ENCODE measurements around the gene TMEM106C. TPM values are rescaled to one million over a fixed set of nuclear protein-coding genes. Genes with fewer than 3 reads are reported as not detected.

Gene TMEM106C
- total RNA-seq, 3 donors from 2014 or later (not counting 1 experiment from before 2014, with no cell fraction given) = 19.1 to 26.2 (median 22.5) TPM

- intact Hi-C loops (cut with micrococcal nuclease) = no loop called here
Observed at GRCh38 chr12:47992776-47993175, 29.4 kb downstream of the TMEM106C start.

DNA sequence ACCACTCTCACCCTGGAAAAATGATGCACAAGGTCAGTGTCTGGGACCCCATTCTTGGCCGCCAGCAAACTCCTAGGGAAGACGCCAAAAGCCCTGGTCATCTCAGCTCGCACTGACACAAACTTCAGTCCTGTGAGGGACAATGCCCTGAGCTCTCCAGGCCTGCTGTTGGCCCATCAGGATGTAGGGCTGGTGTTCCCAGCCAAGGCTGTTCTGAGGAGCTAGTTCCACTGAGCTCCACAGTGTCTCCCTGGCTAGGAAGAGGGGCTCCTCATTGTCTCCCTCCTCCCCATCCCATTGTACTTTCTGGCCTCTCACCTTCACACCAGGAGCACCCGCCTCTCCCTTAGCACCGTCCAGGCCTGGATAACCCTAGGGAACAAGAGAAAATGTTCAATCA is 30.1 kb downstream of the TMEM106C start:
- TF ChIP-seq CTCF (IDR thresholded peaks at IDR 0.05) = no peak
- intact Hi-C loops (cut with micrococcal nuclease) = no loop called here
- ATAC-seq = no peak

More at GRCh38 chr12:47992776-47993175, 29.4 kb downstream of the TMEM106C start:
- H3K27me3 ChIP-seq (ENCODE audit: control insufficient read depth, insufficient read depth, low read length) = peaks cover 10% of the 10 kb centered on the region
- ATAC-seq (no peak), DNase-seq (no peak)
- Mint-ChIP-seq H3K4me3 (no peak overlapping the region), H3K27me3 (ENCODE audit: low read depth in 2 of 2) (peaks cover 29 to 44% of the 10 kb centered on the region in 2 donors), H3K36me3 (no peaks in the 10 kb centered on the region), H3K4me1 (peaks cover 16 to 18% of the 10 kb centered on the region in 2 donors), H3K27ac (no peak overlapping the region), H3K9me3 (no peaks in the 10 kb centered on the region)
- 95% methylated on average over 10 of the region's 10 CpGs for WGBS (ENCODE audit: insufficient coverage)
- H3K36me3 ChIP-seq (ENCODE audit: control insufficient read depth, insufficient read depth, low read length) = no peaks in the 10 kb centered on the region
- no peak for TF ChIP-seq CTCF (IDR thresholded peaks at IDR 0.05)
- H3K4me3 ChIP-seq (ENCODE audit: low read length) = no peak overlapping the region
- H3K9me3 ChIP-seq (ENCODE audit: control insufficient read depth, insufficient read depth, low read length) = no peaks in the 10 kb centered on the region
- H3K27ac ChIP-seq (ENCODE audit: low read length) = no peak overlapping the region
- peaks cover 23% of the 10 kb centered on the region for H3K4me1 ChIP-seq (ENCODE audit: control insufficient read depth, insufficient read depth, low read length)

DNA sequence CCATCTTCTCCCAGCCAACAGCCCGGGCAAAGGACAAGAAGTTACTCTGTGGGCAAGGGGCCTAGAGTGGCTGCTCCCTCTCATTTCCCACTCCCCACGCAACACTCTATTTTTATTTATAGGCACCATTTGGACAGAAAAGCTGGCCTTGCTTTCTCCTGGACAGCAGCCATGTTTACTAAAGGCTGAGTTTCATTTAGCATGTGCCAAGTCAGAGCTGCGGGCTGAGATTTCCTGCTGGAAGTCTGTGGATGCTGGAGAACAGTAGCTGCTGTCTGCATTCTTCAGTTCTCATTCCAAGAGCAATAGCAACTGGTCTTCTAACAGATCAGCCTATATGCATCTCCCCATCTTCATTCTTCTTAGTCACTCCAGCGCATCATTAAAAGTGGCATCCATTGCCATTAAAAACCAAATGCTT is 32.6 kb downstream of the TMEM106C start:
- DNase-seq (no peak), ATAC-seq (no peak)
- Histone ChIP-seq H3K36me3 (ENCODE audit: control insufficient read depth, insufficient read depth, low read length) (no peaks in the 10 kb centered on the region), H3K9me3 (ENCODE audit: control insufficient read depth, insufficient read depth, low read length) (no peaks in the 10 kb centered on the region), H3K27me3 (ENCODE audit: control insufficient read depth, insufficient read depth, low read length) (peaks cover 26% of the 10 kb centered on the region), H3K27ac (ENCODE audit: low read length) (no peak overlapping the region), H3K4me3 (ENCODE audit: low read length) (no peak overlapping the region), H3K4me1 (ENCODE audit: control insufficient read depth, insufficient read depth, low read length) (peaks cover 6% of the 10 kb centered on the region)
- Mint-ChIP-seq H3K4me1 (peaks cover under 1% of the 10 kb centered on the region in 2 donors), H3K9me3 (no peaks in the 10 kb centered on the region), H3K27ac (no peak overlapping the region), H3K36me3 (no peaks in the 10 kb centered on the region), H3K4me3 (no peak overlapping the region), H3K27me3 (ENCODE audit: low read depth in 2 of 2) (peaks cover 54 to 61% of the 10 kb centered on the region in 2 donors)
- TF ChIP-seq CTCF (IDR thresholded peaks at IDR 0.05) = no peak
- intact Hi-C loops (cut with micrococcal nuclease) = no loop called here
- WGBS (ENCODE audit: insufficient coverage) = 92% methylated on average over 4 of the region's 4 CpGs

More for the DNA sequence above, 30.1 kb downstream of the TMEM106C start:
- Mint-ChIP-seq H3K27ac (no peak overlapping the region), H3K9me3 (no peaks in the 10 kb centered on the region), H3K36me3 (no peaks in the 10 kb centered on the region), H3K4me1 (peaks cover 16 to 18% of the 10 kb centered on the region in 2 donors), H3K27me3 (ENCODE audit: low read depth in 2 of 2) (peaks cover 36 to 44% of the 10 kb centered on the region in 2 donors), H3K4me3 (no peak overlapping the region)
- no peaks in the 10 kb centered on the region for H3K36me3 ChIP-seq (ENCODE audit: control insufficient read depth, insufficient read depth, low read length)
- peaks cover 11% of the 10 kb centered on the region for H3K27me3 ChIP-seq (ENCODE audit: control insufficient read depth, insufficient read depth, low read length)
- peaks cover 23% of the 10 kb centered on the region for H3K4me1 ChIP-seq (ENCODE audit: control insufficient read depth, insufficient read depth, low read length)
- H3K9me3 ChIP-seq (ENCODE audit: control insufficient read depth, insufficient read depth, low read length) = no peaks in the 10 kb centered on the region
- 94% methylated on average over 5 of the region's 5 CpGs for WGBS (ENCODE audit: insufficient coverage)
- H3K27ac ChIP-seq (ENCODE audit: low read length) = no peak overlapping the region
- no peak overlapping the region for H3K4me3 ChIP-seq (ENCODE audit: low read length)
- DNase-seq = no peak

GRCh38 chr12:47997321-47997720 is 33.9 kb downstream of the TMEM106C start:
- Histone ChIP-seq H3K36me3 (ENCODE audit: control insufficient read depth, insufficient read depth, low read length) (no peaks in the 10 kb centered on the region), H3K4me3 (ENCODE audit: low read length) (no peak overlapping the region), H3K27ac (ENCODE audit: low read length) (no peak overlapping the region), H3K9me3 (ENCODE audit: control insufficient read depth, insufficient read depth, low read length) (no peaks in the 10 kb centered on the region), H3K27me3 (ENCODE audit: control insufficient read depth, insufficient read depth, low read length) (peaks cover 35% of the 10 kb centered on the region), H3K4me1 (ENCODE audit: control insufficient read depth, insufficient read depth, low read length) (peaks cover 14% of the 10 kb centered on the region)
- Mint-ChIP-seq H3K27ac (no peak overlapping the region), H3K36me3 (no peaks in the 10 kb centered on the region), H3K4me1 (peaks cover 0 to 7% of the 10 kb centered on the region in 2 donors), H3K9me3 (no peaks in the 10 kb centered on the region), H3K27me3 (ENCODE audit: low read depth in 2 of 2) (peaks cover 65 to 73% of the 10 kb centered on the region in 2 donors), H3K4me3 (no peak overlapping the region)
- no peak for ATAC-seq
- no peak for TF ChIP-seq CTCF (IDR thresholded peaks at IDR 0.05)
- DNase-seq = no peak
- intact Hi-C loops (cut with micrococcal nuclease) = no loop called here
- WGBS (ENCODE audit: insufficient coverage) = 56% methylated on average over 3 of the region's 3 CpGs
